SK-N-MC (cell line): ENCODE data around the gene TUBE1.

Source experiments
- EZH2 ChIP-seq: fragments of 200-600 bp; sonication (generic); IDR thresholded peaks from one replicate; pipeline ENCODE4 v1.6.1; 2017; ENCODE audit warnings: antibody characterized with exemption
- POLR2AphosphoS5 ChIP-seq: IDR thresholded peaks from 2 replicates; pipeline ENCODE4 v1.6.1; 2012; ENCODE audit warnings: mild to moderate bottlenecking, low read depth, low read length, borderline replicate concordance

DNA sequence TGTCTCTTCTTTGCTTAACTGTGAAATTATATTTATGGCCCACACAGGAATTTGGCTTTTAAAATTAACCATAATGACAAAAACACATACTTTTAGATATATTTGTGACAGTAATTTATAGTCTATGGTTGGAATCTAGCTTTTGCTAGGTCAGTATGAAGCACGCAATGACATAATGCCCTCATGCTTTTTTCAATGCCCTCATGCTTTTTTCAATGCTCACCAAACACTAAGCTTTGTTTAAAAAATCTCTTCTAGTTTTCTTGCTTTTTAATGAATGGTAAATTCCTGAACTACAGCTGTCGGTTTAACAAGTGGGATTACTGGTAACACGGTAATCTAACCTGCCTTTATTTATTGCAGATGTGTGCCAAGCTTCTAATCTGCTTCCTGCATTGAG lies 20.7 kb downstream of the TUBE1 start:
- TF ChIP-seq POLR2AphosphoS5: no peak
- no peak for TF ChIP-seq EZH2
